Measurements from ENCODE around the gene LAMB2.

The LAMB2 gene

DNA sequence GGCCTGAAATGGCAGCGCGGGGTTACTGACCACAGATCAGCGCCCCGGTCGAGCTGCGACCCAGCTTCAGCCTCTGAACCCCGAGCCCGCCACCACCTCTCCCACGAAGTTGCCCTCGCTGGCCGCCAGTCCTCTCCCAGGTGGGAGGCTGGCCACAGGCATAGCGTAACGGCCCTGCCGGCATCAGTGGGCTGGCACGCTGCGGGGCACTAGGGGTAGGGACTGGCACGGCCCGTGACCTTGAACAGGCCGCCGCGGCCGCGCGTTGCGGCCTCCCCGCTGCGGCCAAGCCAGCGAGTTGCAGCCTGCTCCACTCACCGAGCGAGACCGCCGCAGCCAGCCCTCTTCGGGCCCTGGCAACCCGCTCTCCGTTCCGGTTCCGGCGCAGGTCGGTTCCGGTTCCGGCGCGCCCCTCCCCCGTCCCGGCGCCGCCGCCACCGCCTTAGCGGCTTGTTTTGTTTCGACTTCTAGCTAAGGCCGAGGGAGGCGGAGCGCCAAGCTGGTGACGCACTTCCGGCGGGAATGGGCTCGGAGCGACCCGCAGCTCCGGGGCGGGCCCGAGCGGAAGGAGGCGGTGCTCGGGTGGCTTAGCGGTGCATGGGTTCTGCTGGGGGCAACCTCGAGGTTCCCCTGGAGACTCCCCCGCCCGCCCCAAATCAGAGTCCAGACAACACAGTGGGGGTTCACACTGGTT lies 12.3 kb downstream of the LAMB2 start, which contains the start of gene USP19 (continued):
- TF ChIP-seq, protein P1, sequence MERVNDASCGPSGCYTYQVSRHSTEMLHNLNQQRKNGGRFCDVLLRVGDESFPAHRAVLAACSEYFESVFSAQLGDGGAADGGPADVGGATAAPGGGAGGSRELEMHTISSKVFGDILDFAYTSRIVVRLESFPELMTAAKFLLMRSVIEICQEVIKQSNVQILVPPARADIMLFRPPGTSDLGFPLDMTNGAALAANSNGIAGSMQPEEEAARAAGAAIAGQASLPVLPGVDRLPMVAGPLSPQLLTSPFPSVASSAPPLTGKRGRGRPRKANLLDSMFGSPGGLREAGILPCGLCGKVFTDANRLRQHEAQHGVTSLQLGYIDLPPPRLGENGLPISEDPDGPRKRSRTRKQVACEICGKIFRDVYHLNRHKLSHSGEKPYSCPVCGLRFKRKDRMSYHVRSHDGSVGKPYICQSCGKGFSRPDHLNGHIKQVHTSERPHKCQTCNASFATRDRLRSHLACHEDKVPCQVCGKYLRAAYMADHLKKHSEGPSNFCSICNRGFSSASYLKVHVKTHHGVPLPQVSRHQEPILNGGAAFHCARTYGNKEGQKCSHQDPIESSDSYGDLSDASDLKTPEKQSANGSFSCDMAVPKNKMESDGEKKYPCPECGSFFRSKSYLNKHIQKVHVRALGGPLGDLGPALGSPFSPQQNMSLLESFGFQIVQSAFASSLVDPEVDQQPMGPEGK (CRISPR knock-in tag; IDR thresholded peaks at IDR 0.05; ENCODE audit: borderline replicate concordance) = no peak
- TF ChIP-seq GLIS3 (CRISPR knock-in tag; IDR thresholded peaks at IDR 0.05) = peak; percentile 61; the same call in 1 of the 2 replicates

DNA sequence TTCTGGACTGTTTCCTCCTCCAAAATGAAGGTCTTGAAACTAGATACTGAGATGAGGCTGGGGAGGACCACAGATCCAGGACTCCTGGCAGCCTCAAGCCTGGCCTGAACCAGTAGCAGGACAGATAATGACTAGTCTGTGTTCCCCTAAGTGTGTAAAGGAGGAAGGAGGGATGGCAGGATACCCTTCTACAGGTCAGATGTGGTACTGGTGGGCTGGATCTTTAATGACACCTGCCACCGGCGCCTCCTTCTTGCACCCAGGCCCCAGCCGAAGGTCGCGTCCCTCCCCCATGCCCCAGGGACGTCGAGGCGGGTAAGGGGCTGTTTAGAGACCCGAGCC lies 12.8 kb downstream of the LAMB2 start:
- TF ChIP-seq, protein P2, sequence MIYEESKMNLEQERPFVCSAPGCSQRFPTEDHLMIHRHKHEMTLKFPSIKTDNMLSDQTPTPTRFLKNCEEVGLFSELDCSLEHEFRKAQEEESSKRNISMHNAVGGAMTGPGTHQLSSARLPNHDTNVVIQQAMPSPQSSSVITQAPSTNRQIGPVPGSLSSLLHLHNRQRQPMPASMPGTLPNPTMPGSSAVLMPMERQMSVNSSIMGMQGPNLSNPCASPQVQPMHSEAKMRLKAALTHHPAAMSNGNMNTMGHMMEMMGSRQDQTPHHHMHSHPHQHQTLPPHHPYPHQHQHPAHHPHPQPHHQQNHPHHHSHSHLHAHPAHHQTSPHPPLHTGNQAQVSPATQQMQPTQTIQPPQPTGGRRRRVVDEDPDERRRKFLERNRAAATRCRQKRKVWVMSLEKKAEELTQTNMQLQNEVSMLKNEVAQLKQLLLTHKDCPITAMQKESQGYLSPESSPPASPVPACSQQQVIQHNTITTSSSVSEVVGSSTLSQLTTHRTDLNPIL (CRISPR knock-in tag; IDR thresholded peaks at IDR 0.05; ENCODE audit: low read depth) = no peak
- TF ChIP-seq ZC3H10 (CRISPR knock-in tag; IDR thresholded peaks at IDR 0.05) = no peak
- TF ChIP-seq ARNTL (CRISPR knock-in tag; IDR thresholded peaks at IDR 0.05; ENCODE audit: borderline replicate concordance, low read depth) = no peak
- no peak for TF ChIP-seq ZFP30 (CRISPR knock-in tag; IDR thresholded peaks at IDR 0.05)
- no peak for TF ChIP-seq TOX (CRISPR knock-in tag; IDR thresholded peaks at IDR 0.05; ENCODE audit: borderline replicate concordance)
- TF ChIP-seq RARB (CRISPR knock-in tag; IDR thresholded peaks at IDR 0.05) = no peak
- no peak for TF ChIP-seq ESRRG (CRISPR knock-in tag; IDR thresholded peaks at IDR 0.05)
- TF ChIP-seq, protein P3, sequence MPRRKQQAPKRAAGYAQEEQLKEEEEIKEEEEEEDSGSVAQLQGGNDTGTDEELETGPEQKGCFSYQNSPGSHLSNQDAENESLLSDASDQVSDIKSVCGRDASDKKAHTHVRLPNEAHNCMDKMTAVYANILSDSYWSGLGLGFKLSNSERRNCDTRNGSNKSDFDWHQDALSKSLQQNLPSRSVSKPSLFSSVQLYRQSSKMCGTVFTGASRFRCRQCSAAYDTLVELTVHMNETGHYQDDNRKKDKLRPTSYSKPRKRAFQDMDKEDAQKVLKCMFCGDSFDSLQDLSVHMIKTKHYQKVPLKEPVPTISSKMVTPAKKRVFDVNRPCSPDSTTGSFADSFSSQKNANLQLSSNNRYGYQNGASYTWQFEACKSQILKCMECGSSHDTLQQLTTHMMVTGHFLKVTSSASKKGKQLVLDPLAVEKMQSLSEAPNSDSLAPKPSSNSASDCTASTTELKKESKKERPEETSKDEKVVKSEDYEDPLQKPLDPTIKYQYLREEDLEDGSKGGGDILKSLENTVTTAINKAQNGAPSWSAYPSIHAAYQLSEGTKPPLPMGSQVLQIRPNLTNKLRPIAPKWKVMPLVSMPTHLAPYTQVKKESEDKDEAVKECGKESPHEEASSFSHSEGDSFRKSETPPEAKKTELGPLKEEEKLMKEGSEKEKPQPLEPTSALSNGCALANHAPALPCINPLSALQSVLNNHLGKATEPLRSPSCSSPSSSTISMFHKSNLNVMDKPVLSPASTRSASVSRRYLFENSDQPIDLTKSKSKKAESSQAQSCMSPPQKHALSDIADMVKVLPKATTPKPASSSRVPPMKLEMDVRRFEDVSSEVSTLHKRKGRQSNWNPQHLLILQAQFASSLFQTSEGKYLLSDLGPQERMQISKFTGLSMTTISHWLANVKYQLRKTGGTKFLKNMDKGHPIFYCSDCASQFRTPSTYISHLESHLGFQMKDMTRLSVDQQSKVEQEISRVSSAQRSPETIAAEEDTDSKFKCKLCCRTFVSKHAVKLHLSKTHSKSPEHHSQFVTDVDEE (CRISPR knock-in tag; IDR thresholded peaks at IDR 0.05) = no peak
- no peak for TF ChIP-seq ZFP3 (CRISPR knock-in tag; IDR thresholded peaks at IDR 0.05)
- TF ChIP-seq, protein P1 (CRISPR knock-in tag; IDR thresholded peaks at IDR 0.05; ENCODE audit: borderline replicate concordance) = no peak
- no peak for TF ChIP-seq GLIS3 (CRISPR knock-in tag; IDR thresholded peaks at IDR 0.05)
- no peak for TF ChIP-seq PPARA (CRISPR knock-in tag; IDR thresholded peaks at IDR 0.05; ENCODE audit: borderline replicate concordance)
- ATAC-seq = peak; percentile 9

DNA sequence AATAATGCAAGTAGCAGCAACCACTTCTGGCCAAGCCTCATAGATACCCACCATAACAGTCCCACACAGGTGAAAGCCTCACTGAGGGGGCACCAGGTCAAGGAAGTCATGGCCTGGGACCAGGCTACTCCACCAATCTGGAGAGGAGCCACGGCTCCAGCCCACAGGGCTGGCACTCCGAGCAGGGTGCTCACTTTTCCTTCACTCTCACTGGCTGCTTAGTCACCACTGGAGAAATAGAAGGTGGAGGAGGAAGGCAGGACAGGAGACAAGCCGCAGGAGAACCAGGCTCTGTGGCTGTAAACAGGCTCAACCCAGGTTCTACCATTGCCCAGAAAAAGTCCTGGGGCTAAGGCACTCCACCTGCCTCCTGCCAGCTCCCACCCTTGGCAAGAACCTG lies 13.4 kb downstream of the LAMB2 start:
- ATAC-seq = peak; percentile 4; the same call in 1 of the 3 replicates
- TF ChIP-seq ZC3H10 (CRISPR knock-in tag; IDR thresholded peaks at IDR 0.05) (no peak), ZFP3 (CRISPR knock-in tag; IDR thresholded peaks at IDR 0.05) (no peak)
- TF ChIP-seq, protein P3 (CRISPR knock-in tag; IDR thresholded peaks at IDR 0.05) = no peak

DNA sequence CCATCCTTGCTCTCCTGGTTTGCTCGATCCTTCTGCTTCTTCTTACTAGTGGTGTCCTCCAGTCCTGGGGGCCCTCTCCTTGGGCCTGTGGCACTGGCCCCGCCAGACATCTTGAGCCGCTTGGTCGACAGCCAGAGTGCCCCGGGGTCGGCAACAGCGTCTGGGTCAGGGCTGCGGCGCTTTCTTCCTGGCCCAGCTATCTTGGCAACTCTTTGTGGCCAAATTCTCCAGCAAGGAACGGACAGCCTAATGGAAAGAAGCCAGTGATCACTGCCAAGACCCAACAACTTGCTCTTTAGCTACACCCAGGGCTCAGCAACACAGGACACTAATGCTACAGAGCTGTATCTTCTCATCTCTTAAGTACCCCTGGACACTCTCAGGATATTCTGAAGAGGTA lies 13.8 kb downstream of the LAMB2 start:
- TF ChIP-seq CSDC2 (CRISPR knock-in tag; IDR thresholded peaks at IDR 0.05) (no peak), ZFP3 (CRISPR knock-in tag; IDR thresholded peaks at IDR 0.05) (no peak), ZNF8 (CRISPR knock-in tag; IDR thresholded peaks at IDR 0.05) (no peak), ARNTL (CRISPR knock-in tag; IDR thresholded peaks at IDR 0.05; ENCODE audit: borderline replicate concordance, low read depth) (no peak), OSR1 (CRISPR knock-in tag; IDR thresholded peaks at IDR 0.05) (no peak), SNAI2 (CRISPR knock-in tag; IDR thresholded peaks at IDR 0.05) (no peak)
- ATAC-seq = no peak
